Astrocyte (in vitro differentiated cells and primary cell): ENCODE data around the gene PSEN1. TPM values are rescaled to one million over a fixed set of nuclear protein-coding genes. Genes with fewer than 3 reads are reported as not detected.
A peak's percentile ranks its signal among the peaks of the same experiment; 100 is the strongest.

Experiments used
- DNase-seq: peaks from one replicate; pipeline ENCODE4 v3.0.0-alpha.2; 2010; ENCODE audit warnings: low read depth
- FAIRE-seq: peaks from 2 replicates; lab custom pipeline; 2011; peaks lifted over from hg19 to GRCh38; lab: Jason Lieb, UNC
- H2AFZ ChIP-seq: 2 replicates; pipeline ENCODE4 v1.6.0; 2012; ENCODE audit warnings: low read depth, low read length, inconsistent platforms
- H3K27ac ChIP-seq: 2 replicates; pipeline ENCODE4 v1.5.1; 2011; ENCODE audit warnings: low read depth, low read length, inconsistent platforms
- H3K27me3 ChIP-seq: 2 replicates; pipeline ENCODE4 v1.6.0; 2011; ENCODE audit warnings: low read length, inconsistent platforms; ENCODE audit not compliant: insufficient read depth
- H3K36me3 ChIP-seq: 2 replicates; pipeline ENCODE4 v1.5.1; 2011; ENCODE audit warnings: low read length, inconsistent platforms; ENCODE audit not compliant: insufficient read depth
- H3K4me1 ChIP-seq: 2 replicates; pipeline ENCODE4 v1.5.1; 2011; ENCODE audit warnings: low read length, inconsistent platforms; ENCODE audit not compliant: insufficient read depth
- H3K4me2 ChIP-seq: 2 replicates; pipeline ENCODE4 v1.6.0; 2012; ENCODE audit warnings: low read length, inconsistent platforms
- H3K4me3 ChIP-seq: 2 replicates; pipeline ENCODE4 v1.5.1; 2011; ENCODE audit warnings: low read depth, mild to moderate bottlenecking, low read length, inconsistent platforms; ENCODE audit not compliant: insufficient read depth
- H3K79me2 ChIP-seq: 2 replicates; pipeline ENCODE4 v1.6.0; 2012; ENCODE audit warnings: mild to moderate bottlenecking, low read length, inconsistent platforms; ENCODE audit not compliant: insufficient read depth
- H3K9ac ChIP-seq: 2 replicates; pipeline ENCODE4 v1.6.0; 2012; ENCODE audit warnings: mild to moderate bottlenecking, low read length, inconsistent platforms
- H3K9me3 ChIP-seq: 2 replicates; pipeline ENCODE4 v1.5.1; 2012; ENCODE audit warnings: low read depth, mild to moderate bottlenecking, low read length, inconsistent platforms; ENCODE audit not compliant: insufficient read depth
- H4K20me1 ChIP-seq: 2 replicates; pipeline ENCODE4 v1.6.0; 2012; ENCODE audit warnings: low read length, inconsistent platforms; ENCODE audit not compliant: insufficient read depth
- H3K27ac Mint-ChIP-seq: one replicate; pipeline ENCODE4 v1.8.0; 2021; ENCODE audit warnings: mild to moderate bottlenecking, mixed read lengths; ENCODE audit not compliant: unreplicated experiment
- H3K27me3 Mint-ChIP-seq: one replicate; pipeline ENCODE4 v1.8.0; 2021; ENCODE audit warnings: low read depth, mixed read lengths; ENCODE audit not compliant: unreplicated experiment
- H3K36me3 Mint-ChIP-seq: one replicate; pipeline ENCODE4 v1.8.0; 2021; ENCODE audit warnings: low read depth, mixed read lengths; ENCODE audit not compliant: unreplicated experiment
- H3K4me1 Mint-ChIP-seq: one replicate; pipeline ENCODE4 v1.8.0; 2021; ENCODE audit warnings: low read depth, mixed read lengths; ENCODE audit not compliant: unreplicated experiment
- H3K4me3 Mint-ChIP-seq: one replicate; pipeline ENCODE4 v1.8.0; 2021; ENCODE audit warnings: mild to moderate bottlenecking, moderate library complexity, mixed read lengths; ENCODE audit not compliant: unreplicated experiment
- H3K9me3 Mint-ChIP-seq: one replicate; pipeline ENCODE4 v1.8.0; 2021; ENCODE audit warnings: mild to moderate bottlenecking, mixed read lengths; ENCODE audit not compliant: unreplicated experiment
- EZH2 ChIP-seq: IDR thresholded peaks from 2 replicates; pipeline ENCODE4 v1.6.1; 2012; ENCODE audit warnings: mild to moderate bottlenecking, low read length, inconsistent platforms; ENCODE audit not compliant: insufficient read depth
- total RNA-seq: library from RNA; stranded (reverse); gene quantifications from 2 replicates; pipeline ENCODE4 v1.2.1, GENCODE V29; 2021
- TF ChIP-seq, protein P1 (sequence below): IDR thresholded peaks from 2 replicates; pipeline ENCODE4 v1.5.1; 2011; ENCODE audit warnings: low read depth, mild to moderate bottlenecking, inconsistent platforms, low read length, moderate library complexity; ENCODE audit not compliant: insufficient read depth

The PSEN1 gene
- total RNA-seq, 1 donor from 2014 or later = 89.5 TPM

DNA sequence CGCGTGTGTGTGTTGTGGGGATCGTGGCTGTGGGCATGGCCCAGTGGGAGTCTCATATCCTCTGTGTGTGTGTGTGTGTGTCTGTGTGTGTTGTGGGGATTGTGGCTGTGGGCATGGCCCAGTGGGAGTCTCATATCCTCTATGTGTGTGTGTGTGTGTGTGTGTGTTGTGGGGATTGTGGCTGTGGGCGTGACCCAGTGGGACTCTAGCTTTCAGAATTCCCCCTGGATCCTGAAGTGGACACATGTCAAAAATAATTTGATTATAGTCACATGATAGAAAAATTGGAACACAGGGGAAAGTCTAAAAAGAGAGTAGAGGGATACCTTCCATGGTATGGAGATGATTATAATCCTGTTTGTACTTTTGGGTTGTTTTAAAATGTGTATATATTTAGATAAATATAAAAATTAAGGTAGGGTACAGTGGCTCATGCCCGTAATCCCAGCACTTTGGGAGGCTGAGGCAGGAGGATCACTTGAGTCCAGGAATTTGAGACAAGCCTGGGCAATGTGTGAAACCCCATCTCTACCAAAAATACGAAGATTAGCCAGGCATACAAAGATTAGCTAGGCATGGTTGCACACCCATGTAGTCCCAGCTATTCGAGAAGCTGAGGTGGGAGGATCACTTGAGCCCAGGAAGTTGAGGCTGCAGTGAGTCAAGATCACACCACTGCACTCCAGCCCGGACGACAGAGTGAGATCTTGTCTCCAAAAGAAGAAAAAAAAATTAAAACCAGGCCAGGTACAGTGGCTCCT, 112.0 kb downstream of the PSEN1 start:
- DNase-seq (peak; percentile 44), FAIRE-seq (no peak)
- Histone ChIP-seq H2AFZ (no peak overlapping the region), H3K36me3 (no peaks in the 10 kb centered on the region), H3K27ac (no peak overlapping the region), H3K9ac (no peak overlapping the region), H3K4me3 (no peak overlapping the region), H3K4me1 (peaks cover 6% of the 10 kb centered on the region), H3K9me3 (peaks cover 3% of the 10 kb centered on the region), H4K20me1 (no peaks in the 10 kb centered on the region), H3K4me2 (no peak overlapping the region), H3K27me3 (peaks cover 12% of the 10 kb centered on the region), H3K79me2 (no peaks in the 10 kb centered on the region)
- Mint-ChIP-seq H3K4me1 (peaks cover 4% of the 10 kb centered on the region), H3K27ac (no peak overlapping the region), H3K36me3 (peaks cover 7% of the 10 kb centered on the region), H3K9me3 (no peaks in the 10 kb centered on the region), H3K4me3 (no peak overlapping the region), H3K27me3 (peaks cover 5% of the 10 kb centered on the region)
- TF ChIP-seq, protein P1, sequence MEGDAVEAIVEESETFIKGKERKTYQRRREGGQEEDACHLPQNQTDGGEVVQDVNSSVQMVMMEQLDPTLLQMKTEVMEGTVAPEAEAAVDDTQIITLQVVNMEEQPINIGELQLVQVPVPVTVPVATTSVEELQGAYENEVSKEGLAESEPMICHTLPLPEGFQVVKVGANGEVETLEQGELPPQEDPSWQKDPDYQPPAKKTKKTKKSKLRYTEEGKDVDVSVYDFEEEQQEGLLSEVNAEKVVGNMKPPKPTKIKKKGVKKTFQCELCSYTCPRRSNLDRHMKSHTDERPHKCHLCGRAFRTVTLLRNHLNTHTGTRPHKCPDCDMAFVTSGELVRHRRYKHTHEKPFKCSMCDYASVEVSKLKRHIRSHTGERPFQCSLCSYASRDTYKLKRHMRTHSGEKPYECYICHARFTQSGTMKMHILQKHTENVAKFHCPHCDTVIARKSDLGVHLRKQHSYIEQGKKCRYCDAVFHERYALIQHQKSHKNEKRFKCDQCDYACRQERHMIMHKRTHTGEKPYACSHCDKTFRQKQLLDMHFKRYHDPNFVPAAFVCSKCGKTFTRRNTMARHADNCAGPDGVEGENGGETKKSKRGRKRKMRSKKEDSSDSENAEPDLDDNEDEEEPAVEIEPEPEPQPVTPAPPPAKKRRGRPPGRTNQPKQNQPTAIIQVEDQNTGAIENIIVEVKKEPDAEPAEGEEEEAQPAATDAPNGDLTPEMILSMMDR = no peak
- no peak for TF ChIP-seq EZH2

DNA sequence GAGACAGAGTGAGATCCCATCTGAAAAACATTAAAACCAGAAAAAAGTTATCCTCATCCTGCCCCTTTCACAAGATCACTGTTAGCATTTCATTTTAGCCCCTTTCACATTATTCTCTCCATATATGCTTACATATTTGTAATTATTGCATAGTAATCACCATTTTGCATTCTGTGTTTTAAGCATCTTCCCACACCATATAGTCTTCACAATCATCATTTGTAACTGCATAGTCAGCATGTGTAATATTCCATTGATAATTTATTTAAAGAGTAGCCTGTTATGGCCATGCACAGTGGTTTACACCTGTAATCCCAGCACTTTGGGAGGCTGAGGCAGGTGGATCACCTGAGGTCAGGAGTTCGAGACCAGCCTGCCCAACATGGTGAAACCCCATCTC, 112.8 kb downstream of the PSEN1 start:
- H2AFZ ChIP-seq = no peak overlapping the region
- no peak for TF ChIP-seq EZH2
- TF ChIP-seq, protein P1 = no peak
- peaks cover 6% of the 10 kb centered on the region for H3K4me1 ChIP-seq
- FAIRE-seq (no peak), DNase-seq (no peak)
- H3K36me3 ChIP-seq = no peaks in the 10 kb centered on the region
- no peaks in the 10 kb centered on the region for H3K79me2 ChIP-seq
- no peak overlapping the region for H3K27ac Mint-ChIP-seq
- H3K9me3 ChIP-seq = no peaks in the 10 kb centered on the region
- H3K4me3 Mint-ChIP-seq = no peak overlapping the region
- no peak overlapping the region for H3K4me2 ChIP-seq
- H3K4me3 ChIP-seq = no peak overlapping the region
- H3K9me3 Mint-ChIP-seq = no peaks in the 10 kb centered on the region
- peaks cover 3% of the 10 kb centered on the region for H3K36me3 Mint-ChIP-seq
- no peaks in the 10 kb centered on the region for H3K27me3 Mint-ChIP-seq
- H3K27ac ChIP-seq = no peak overlapping the region
- peaks cover 5% of the 10 kb centered on the region for H3K27me3 ChIP-seq
- H3K4me1 Mint-ChIP-seq = peaks cover 4% of the 10 kb centered on the region
- H4K20me1 ChIP-seq = no peaks in the 10 kb centered on the region
- H3K9ac ChIP-seq = no peak overlapping the region
